Mucosa of rectum (tissue), 2 donors: ENCODE results near the gene C1GALT1C1L.
"Not testable (repeated sequence)": the region's sequence is repeated elsewhere in the genome, so short reads cannot be mapped to it uniquely, and the experiment has no call there.

ENCODE experiments used
- H3K27ac ChIP-seq, 2 donors: one replicate each; pipeline ENCODE4 v1.7.0; 2013; ENCODE audit warnings: inconsistent platforms in 2 of 2, low read depth in 2 of 2, low read length in 2 of 2
- H3K27me3 ChIP-seq, 2 donors: one replicate each; pipeline ENCODE4 v1.7.0; 2013; ENCODE audit warnings: low read length in 2 of 2; ENCODE audit not compliant: control insufficient read depth in 2 of 2, insufficient read depth in 2 of 2
- H3K36me3 ChIP-seq, 2 donors: one replicate each; pipeline ENCODE4 v1.7.0; 2013; ENCODE audit warnings: low read length in 2 of 2; ENCODE audit not compliant: control insufficient read depth in 2 of 2, insufficient read depth in 2 of 2
- H3K4me1 ChIP-seq, 2 donors: one replicate each; pipeline ENCODE4 v1.7.0; 2013; ENCODE audit warnings: low read length in 2 of 2, mild to moderate bottlenecking in 1 of 2; ENCODE audit not compliant: control insufficient read depth in 2 of 2, insufficient read depth in 2 of 2
- H3K4me3 ChIP-seq, 2 donors: one replicate each; pipeline ENCODE4 v1.7.0; 2013; ENCODE audit warnings: low read length in 2 of 2
- H3K9ac ChIP-seq, 2 donors: one replicate each; pipeline ENCODE4 v1.7.0; 2013; ENCODE audit warnings: low read length in 2 of 2, low read depth in 1 of 2, mild to moderate bottlenecking in 1 of 2
- H3K9me3 ChIP-seq, 2 donors: one replicate each; pipeline ENCODE4 v1.7.0; 2013; ENCODE audit warnings: low read length in 2 of 2; ENCODE audit not compliant: control insufficient read depth in 2 of 2
- donor health status: healthy.
- donor health status: Normal muscosa, but diverticular disease.

C1GALT1C1L gene

GRCh38 chr2:43657241-43657640, 19.0 kb downstream of the C1GALT1C1L start:
- Histone ChIP-seq H3K27ac (no peak overlapping the region), H3K4me1 (no peaks in the 10 kb centered on the region), H3K4me3 (no peak overlapping the region), H3K36me3 (no peaks in the 10 kb centered on the region), H3K9ac (no peak overlapping the region), H3K9me3 (no peaks in the 10 kb centered on the region), H3K27me3 (no peaks in the 10 kb centered on the region)

- no peaks in the 10 kb centered on the region for H3K4me1 ChIP-seq
- H3K4me3 ChIP-seq, result no peak overlapping the region
- no peaks in the 10 kb centered on the region for H3K27me3 ChIP-seq
- H3K36me3 ChIP-seq, result no peaks in the 10 kb centered on the region
- no peaks in the 10 kb centered on the region for H3K9me3 ChIP-seq
- H3K9ac ChIP-seq, result no peak overlapping the region
- H3K27ac ChIP-seq, result no peak overlapping the region
These were observed 22.7 kb downstream of the C1GALT1C1L start for GRCh38 chr2:43653506-43653905.

- no peaks in the 10 kb centered on the region for H3K4me1 ChIP-seq
- H3K36me3 ChIP-seq, result no peaks in the 10 kb centered on the region
- no peak overlapping the region for H3K27ac ChIP-seq
- no peaks in the 10 kb centered on the region for H3K27me3 ChIP-seq
- no peak overlapping the region for H3K9ac ChIP-seq
- H3K9me3 ChIP-seq, result no peaks in the 10 kb centered on the region
- H3K4me3 ChIP-seq, result no peak overlapping the region
These were observed 27.1 kb downstream of the C1GALT1C1L start for GRCh38 chr2:43648994-43649701.

- Histone ChIP-seq H3K27me3 (no peaks in the 10 kb centered on the region), H3K9ac (no peak overlapping the region), H3K9me3 (no peaks in the 10 kb centered on the region), H3K27ac (no peak overlapping the region), H3K36me3 (no peaks in the 10 kb centered on the region), H3K4me3 (no peak overlapping the region), H3K4me1 (no peaks in the 10 kb centered on the region)
These were observed 32.5 kb downstream of the C1GALT1C1L start for GRCh38 chr2:43643680-43644079.

GRCh38 chr2:43642363-43642762, 33.9 kb downstream of the C1GALT1C1L start:
- Histone ChIP-seq H3K9me3 (no peaks in the 10 kb centered on the region), H3K9ac (no peak overlapping the region), H3K27ac (no peak overlapping the region), H3K36me3 (no peaks in the 10 kb centered on the region), H3K4me1 (peaks cover 2 to 3% of the 10 kb centered on the region in 2 donors), H3K4me3 (no peak overlapping the region), H3K27me3 (no peaks in the 10 kb centered on the region)

- H3K4me3 ChIP-seq, result peak within 1 kb of the TSS; percentile 66 to 67
- no peaks in the 10 kb centered on the region for H3K36me3 ChIP-seq
- H3K27ac ChIP-seq, result peak within 1 kb of the TSS; percentile 64 to 66
- peaks cover 6 to 10% of the 10 kb centered on the region in 2 donors for H3K27me3 ChIP-seq
- no peaks in the 10 kb centered on the region for H3K9me3 ChIP-seq
- H3K4me1 ChIP-seq, result peaks cover 2 to 6% of the 10 kb centered on the region in 2 donors
- H3K9ac ChIP-seq, result peak within 1 kb of the TSS; percentile 42 to 67
These were observed 39.0 kb downstream of the C1GALT1C1L start, which contains the start of gene PLEKHH2 for GRCh38 chr2:43637030-43637803. TSS of gene PLEKHH2 (plus strand) at chr2:43637260. CDS start at chr2:43644674, 7,414 bp downstream.

GRCh38 chr2:43636621-43637020, 39.6 kb downstream of the C1GALT1C1L start:
- Histone ChIP-seq H3K9ac (peak overlapping the region in 1 of 2 donors; percentile 67), H3K27me3 (peaks cover 6 to 10% of the 10 kb centered on the region in 2 donors), H3K27ac (no peak overlapping the region), H3K4me1 (peaks cover 2 to 6% of the 10 kb centered on the region in 2 donors), H3K4me3 (peak overlapping the region; percentile 66 to 67), H3K36me3 (no peaks in the 10 kb centered on the region), H3K9me3 (no peaks in the 10 kb centered on the region)

- H3K4me3 ChIP-seq, H3K4me1 ChIP-seq, H3K9ac ChIP-seq, H3K27ac ChIP-seq, H3K9me3 ChIP-seq, H3K36me3 ChIP-seq: not testable (repeated sequence)
- H3K27me3 ChIP-seq, result peaks cover 6 to 10% of the 10 kb centered on the region in 2 donors
These were observed 40.1 kb downstream of the C1GALT1C1L start for GRCh38 chr2:43636153-43636552.

GRCh38 chr2:43634604-43635306, 41.5 kb downstream of the C1GALT1C1L start:
- no peak overlapping the region for H3K4me3 ChIP-seq
- peaks cover 6 to 10% of the 10 kb centered on the region in 2 donors for H3K27me3 ChIP-seq
- H3K36me3 ChIP-seq, result no peaks in the 10 kb centered on the region
- H3K4me1 ChIP-seq, result peaks cover 2 to 6% of the 10 kb centered on the region in 2 donors
- H3K9me3 ChIP-seq, result no peaks in the 10 kb centered on the region
- H3K9ac ChIP-seq, result no peak overlapping the region
- no peak overlapping the region for H3K27ac ChIP-seq
